ENCODE results near the gene PSMA8. TPM values are rescaled to one million over a fixed set of nuclear protein-coding genes. Genes with fewer than 3 reads are reported as not detected.

Gene PSMA8
- total RNA-seq, 1 experiment from 2014 or later, result not detected

DNA sequence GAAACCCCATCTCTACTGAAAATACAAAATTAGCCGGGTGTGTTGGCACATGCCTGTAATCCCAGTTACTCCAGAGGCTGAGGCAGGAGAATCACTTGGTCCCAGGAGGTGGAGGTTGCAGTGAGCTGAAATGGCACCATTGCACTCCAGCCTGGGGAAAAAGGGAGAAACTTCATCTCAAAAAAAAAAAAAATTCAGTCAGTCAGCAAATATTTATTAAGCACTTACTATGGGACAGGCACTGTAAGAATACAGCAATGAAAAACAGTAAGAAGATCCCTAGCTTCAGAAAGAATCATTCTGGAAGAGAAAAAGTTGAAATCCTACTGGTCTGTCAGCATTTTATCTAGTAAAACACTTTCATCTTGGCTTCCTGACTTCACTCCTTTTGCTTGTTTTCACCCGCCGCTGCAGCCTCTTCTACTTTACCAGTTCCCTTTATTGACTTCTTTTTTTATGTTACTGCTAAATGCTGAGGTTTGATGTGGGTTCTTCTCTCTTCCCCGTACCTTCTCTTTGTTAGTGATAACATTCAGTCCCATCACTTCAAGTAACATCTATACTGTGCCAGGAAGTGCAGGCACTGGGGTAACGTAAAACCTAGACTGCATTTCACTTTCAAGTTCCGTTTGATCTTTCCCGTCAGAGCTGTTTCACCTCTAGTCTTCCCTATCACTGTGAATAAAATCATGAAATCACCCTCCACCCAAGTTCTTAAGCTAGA lies 81.7 kb downstream of the PSMA8 start:
- Mint-ChIP-seq H3K27me3 (ENCODE audit: low read depth) (no peaks in the 10 kb centered on the region), H3K9me3 (no peaks in the 10 kb centered on the region), H3K4me1 (peaks cover 4% of the 10 kb centered on the region; the same call in 1 of the 2 replicates), H3K36me3 (no peaks in the 10 kb centered on the region), H3K27ac (peak overlapping the region; percentile 3; the same call in 1 of the 2 replicates), H3K4me3 (no peak overlapping the region)
- TF ChIP-seq E2F4 (CRISPR knock-in tag; IDR thresholded peaks at IDR 0.05; ENCODE audit: borderline replicate concordance, low read depth) (no peak), ZNF396 (CRISPR knock-in tag; IDR thresholded peaks at IDR 0.05; ENCODE audit: borderline replicate concordance) (no peak), ZNF512 (CRISPR knock-in tag; IDR thresholded peaks at IDR 0.05; ENCODE audit: borderline replicate concordance) (no peak), IRF2 (CRISPR knock-in tag; IDR thresholded peaks at IDR 0.05; ENCODE audit: borderline replicate concordance, low read depth) (no peak), FOXK1 (CRISPR knock-in tag; IDR thresholded peaks at IDR 0.05) (no peak), FOXJ3 (CRISPR knock-in tag; IDR thresholded peaks at IDR 0.05; ENCODE audit: borderline replicate concordance) (no peak), ZNF121 (CRISPR knock-in tag; IDR thresholded peaks at IDR 0.05) (no peak), ZNF232 (CRISPR knock-in tag; IDR thresholded peaks at IDR 0.05) (no peak), RORB (CRISPR knock-in tag; IDR thresholded peaks at IDR 0.05) (no peak), ZNF425 (CRISPR knock-in tag; conservative IDR thresholded peaks at IDR 0.05) (no peak), GABPB1 (CRISPR knock-in tag; IDR thresholded peaks at IDR 0.05) (no peak), USF1 (CRISPR knock-in tag; IDR thresholded peaks at IDR 0.05) (no peak), ZNF138 (CRISPR knock-in tag; conservative IDR thresholded peaks at IDR 0.05) (no peak), EMX1 (CRISPR knock-in tag; IDR thresholded peaks at IDR 0.05) (no peak)
- TF ChIP-seq, protein P1, sequence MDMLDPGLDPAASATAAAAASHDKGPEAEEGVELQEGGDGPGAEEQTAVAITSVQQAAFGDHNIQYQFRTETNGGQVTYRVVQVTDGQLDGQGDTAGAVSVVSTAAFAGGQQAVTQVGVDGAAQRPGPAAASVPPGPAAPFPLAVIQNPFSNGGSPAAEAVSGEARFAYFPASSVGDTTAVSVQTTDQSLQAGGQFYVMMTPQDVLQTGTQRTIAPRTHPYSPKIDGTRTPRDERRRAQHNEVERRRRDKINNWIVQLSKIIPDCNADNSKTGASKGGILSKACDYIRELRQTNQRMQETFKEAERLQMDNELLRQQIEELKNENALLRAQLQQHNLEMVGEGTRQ (CRISPR knock-in tag; IDR thresholded peaks at IDR 0.05), result no peak
- TF ChIP-seq, protein P2, sequence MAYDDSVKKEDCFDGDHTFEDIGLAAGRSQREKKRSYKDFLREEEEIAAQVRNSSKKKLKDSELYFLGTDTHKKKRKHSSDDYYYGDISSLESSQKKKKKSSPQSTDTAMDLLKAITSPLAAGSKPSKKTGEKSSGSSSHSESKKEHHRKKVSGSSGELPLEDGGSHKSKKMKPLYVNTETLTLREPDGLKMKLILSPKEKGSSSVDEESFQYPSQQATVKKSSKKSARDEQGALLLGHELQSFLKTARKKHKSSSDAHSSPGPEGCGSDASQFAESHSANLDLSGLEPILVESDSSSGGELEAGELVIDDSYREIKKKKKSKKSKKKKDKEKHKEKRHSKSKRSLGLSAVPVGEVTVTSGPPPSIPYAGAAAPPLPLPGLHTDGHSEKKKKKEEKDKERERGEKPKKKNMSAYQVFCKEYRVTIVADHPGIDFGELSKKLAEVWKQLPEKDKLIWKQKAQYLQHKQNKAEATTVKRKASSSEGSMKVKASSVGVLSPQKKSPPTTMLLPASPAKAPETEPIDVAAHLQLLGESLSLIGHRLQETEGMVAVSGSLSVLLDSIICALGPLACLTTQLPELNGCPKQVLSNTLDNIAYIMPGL (CRISPR knock-in tag; IDR thresholded peaks at IDR 0.05), result no peak
- CTCF ChIA-PET, result no interaction called here
- POLR2A ChIA-PET, result interaction anchor here (0.6 kb wide), 1 partner anchor 268 kb away, joined by 3 read pairs; no protein-coding TSS in a partner anchor
- no peak for ATAC-seq
- no peak for DNase-seq (ENCODE audit: low spot score)
